ENCODE results near the gene PEPD. TPM values are rescaled to one million over a fixed set of nuclear protein-coding genes. Genes with fewer than 3 reads are reported as not detected.

The PEPD gene
- total RNA-seq, 1 experiment from 2014 or later: 116 TPM

DNA sequence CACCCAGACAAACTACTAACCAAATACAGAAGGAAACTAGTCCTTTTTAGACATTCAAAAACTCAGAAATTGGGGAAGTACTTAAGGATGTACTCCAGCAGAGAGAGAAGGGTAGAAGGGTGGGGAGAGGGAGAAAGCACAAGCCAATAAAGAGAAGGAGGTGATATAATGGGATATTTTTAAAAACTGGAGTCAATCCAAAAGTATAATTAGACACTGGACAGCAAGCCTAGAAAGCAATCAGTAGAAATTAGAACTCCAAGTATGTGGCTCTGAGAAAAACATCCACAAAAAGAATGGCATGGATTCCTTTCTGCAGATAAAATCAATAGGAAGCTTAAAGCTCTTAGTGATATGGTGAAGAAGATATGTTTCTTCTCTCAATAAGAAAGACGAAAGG is 55.8 kb downstream of the PEPD start:
- H3K27ac Mint-ChIP-seq (ENCODE audit: unreplicated experiment): no peak overlapping the region
- H3K4me3 ChIP-seq (ENCODE audit: low read depth, low read length): no peak overlapping the region
- no peaks in the 10 kb centered on the region for H3K4me1 ChIP-seq
- H3K36me3 ChIP-seq (ENCODE audit: control insufficient read depth, insufficient read depth, low read length): peaks cover 2% of the 10 kb centered on the region
- H3K27me3 Mint-ChIP-seq (ENCODE audit: insufficient read depth, unreplicated experiment): no peaks in the 10 kb centered on the region
- no peaks in the 10 kb centered on the region for H3K9me3 Mint-ChIP-seq (ENCODE audit: unreplicated experiment)
- intact Hi-C loops (cut with micrococcal nuclease; ENCODE audit: unreplicated experiment): no loop called here
- H3K36me3 Mint-ChIP-seq (ENCODE audit: insufficient read depth, unreplicated experiment): peaks cover 4% of the 10 kb centered on the region
- H3K4me3 Mint-ChIP-seq (ENCODE audit: unreplicated experiment): no peak overlapping the region
- H3K27me3 ChIP-seq (replicated peaks; ENCODE audit: control insufficient read depth, insufficient read depth, low read length): no peaks in the 10 kb centered on the region
- H3K9me3 ChIP-seq: no peaks in the 10 kb centered on the region
- TF ChIP-seq, protein P1, sequence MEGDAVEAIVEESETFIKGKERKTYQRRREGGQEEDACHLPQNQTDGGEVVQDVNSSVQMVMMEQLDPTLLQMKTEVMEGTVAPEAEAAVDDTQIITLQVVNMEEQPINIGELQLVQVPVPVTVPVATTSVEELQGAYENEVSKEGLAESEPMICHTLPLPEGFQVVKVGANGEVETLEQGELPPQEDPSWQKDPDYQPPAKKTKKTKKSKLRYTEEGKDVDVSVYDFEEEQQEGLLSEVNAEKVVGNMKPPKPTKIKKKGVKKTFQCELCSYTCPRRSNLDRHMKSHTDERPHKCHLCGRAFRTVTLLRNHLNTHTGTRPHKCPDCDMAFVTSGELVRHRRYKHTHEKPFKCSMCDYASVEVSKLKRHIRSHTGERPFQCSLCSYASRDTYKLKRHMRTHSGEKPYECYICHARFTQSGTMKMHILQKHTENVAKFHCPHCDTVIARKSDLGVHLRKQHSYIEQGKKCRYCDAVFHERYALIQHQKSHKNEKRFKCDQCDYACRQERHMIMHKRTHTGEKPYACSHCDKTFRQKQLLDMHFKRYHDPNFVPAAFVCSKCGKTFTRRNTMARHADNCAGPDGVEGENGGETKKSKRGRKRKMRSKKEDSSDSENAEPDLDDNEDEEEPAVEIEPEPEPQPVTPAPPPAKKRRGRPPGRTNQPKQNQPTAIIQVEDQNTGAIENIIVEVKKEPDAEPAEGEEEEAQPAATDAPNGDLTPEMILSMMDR (IDR thresholded peaks at IDR 0.05; ENCODE audit: insufficient read depth in 1 of 2, low read depth in 1 of 2, low read length in 1 of 2, severe bottlenecking in 1 of 2, unreplicated experiment in 1 of 2): no peak
- ChIA-PET CTCF (no interaction called here), POLR2A (no interaction called here)
- no TSS peak for BruUV-seq (replicated peaks)
- no peaks in the 10 kb centered on the region for H3K4me1 Mint-ChIP-seq (ENCODE audit: low read depth, unreplicated experiment)
- DNase-seq: no peak

DNA sequence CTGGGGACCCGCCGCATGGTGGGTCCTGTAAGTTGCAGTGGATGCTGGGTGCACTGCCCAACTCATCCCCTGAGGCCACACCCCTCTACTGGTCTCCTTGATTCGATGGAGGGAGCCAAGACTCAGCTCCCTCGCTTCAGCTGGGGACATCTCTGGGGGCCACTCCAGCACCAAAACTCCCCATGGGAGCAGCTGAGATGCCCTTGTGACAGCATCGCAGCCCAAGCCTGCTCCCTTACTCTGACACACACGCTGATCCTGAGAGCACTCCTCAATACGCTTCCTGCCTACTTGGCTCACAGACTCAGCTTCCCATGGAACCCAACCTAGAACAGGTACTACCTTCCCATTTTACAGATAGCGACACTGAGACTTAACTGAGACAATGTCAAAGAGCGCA is 56.2 kb downstream of the PEPD start:
- H3K4me1 Mint-ChIP-seq (ENCODE audit: low read depth, unreplicated experiment): no peaks in the 10 kb centered on the region
- no peaks in the 10 kb centered on the region for H3K4me1 ChIP-seq
- ChIA-PET CTCF (no interaction called here), POLR2A (interaction anchor here (0.6 kb wide), 1 partner anchor 56 kb away, joined by 3 read pairs; the partner anchor contains the start of gene PEPD)
- TF ChIP-seq, protein P1 (IDR thresholded peaks at IDR 0.05; ENCODE audit: insufficient read depth in 1 of 2, low read depth in 1 of 2, low read length in 1 of 2, severe bottlenecking in 1 of 2, unreplicated experiment in 1 of 2): no peak
- H3K36me3 ChIP-seq (ENCODE audit: control insufficient read depth, insufficient read depth, low read length): peaks cover 2% of the 10 kb centered on the region
- H3K4me3 Mint-ChIP-seq (ENCODE audit: unreplicated experiment): no peak overlapping the region
- H3K27ac Mint-ChIP-seq (ENCODE audit: unreplicated experiment): no peak overlapping the region
- no TSS peak for BruUV-seq (replicated peaks)
- peak in 1 of 2 experiments; percentile 25 for DNase-seq
- H3K9me3 ChIP-seq: no peaks in the 10 kb centered on the region
- no peak overlapping the region for H3K4me3 ChIP-seq (ENCODE audit: low read depth, low read length)
- peaks cover 2% of the 10 kb centered on the region for H3K36me3 Mint-ChIP-seq (ENCODE audit: insufficient read depth, unreplicated experiment)
- no peaks in the 10 kb centered on the region for H3K27me3 Mint-ChIP-seq (ENCODE audit: insufficient read depth, unreplicated experiment)
- no peaks in the 10 kb centered on the region for H3K27me3 ChIP-seq (replicated peaks; ENCODE audit: control insufficient read depth, insufficient read depth, low read length)
- intact Hi-C loops (cut with micrococcal nuclease; ENCODE audit: unreplicated experiment): no loop called here
- no peaks in the 10 kb centered on the region for H3K9me3 Mint-ChIP-seq (ENCODE audit: unreplicated experiment)

DNA sequence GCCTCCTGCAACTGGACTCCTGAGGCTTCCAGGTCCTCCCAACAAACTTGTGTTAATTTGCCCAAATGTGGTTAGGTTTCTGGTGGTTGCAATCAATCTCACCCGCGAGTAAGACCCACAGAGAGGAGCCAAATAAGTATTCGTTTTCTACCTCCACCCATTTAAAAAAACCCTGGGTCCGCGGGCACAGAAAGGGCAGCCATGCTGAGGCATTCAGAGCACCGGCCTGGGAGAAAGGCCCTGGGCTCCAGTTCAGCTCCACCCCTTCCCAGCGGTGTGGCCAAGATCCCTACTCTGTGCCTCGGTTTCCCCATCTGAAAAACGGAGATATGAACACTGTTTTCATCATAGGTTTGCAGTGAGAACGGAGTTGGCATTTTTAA is 56.9 kb downstream of the PEPD start:
- no TSS peak for BruUV-seq (replicated peaks)
- Mint-ChIP-seq H3K27ac (ENCODE audit: unreplicated experiment) (no peak overlapping the region), H3K27me3 (ENCODE audit: insufficient read depth, unreplicated experiment) (no peaks in the 10 kb centered on the region), H3K9me3 (ENCODE audit: unreplicated experiment) (no peaks in the 10 kb centered on the region), H3K4me3 (ENCODE audit: unreplicated experiment) (no peak overlapping the region), H3K4me1 (ENCODE audit: low read depth, unreplicated experiment) (no peaks in the 10 kb centered on the region), H3K36me3 (ENCODE audit: insufficient read depth, unreplicated experiment) (peaks cover 7% of the 10 kb centered on the region)
- ChIA-PET POLR2A (interaction anchor here (0.6 kb wide), 1 partner anchor 57 kb away, joined by 3 read pairs; the partner anchor contains the start of gene PEPD), CTCF (no interaction called here)
- intact Hi-C loops (cut with micrococcal nuclease; ENCODE audit: unreplicated experiment): no loop called here
- Histone ChIP-seq H3K36me3 (ENCODE audit: control insufficient read depth, insufficient read depth, low read length) (peaks cover 2% of the 10 kb centered on the region), H3K4me1 (no peaks in the 10 kb centered on the region), H3K9me3 (no peaks in the 10 kb centered on the region), H3K27me3 (replicated peaks; ENCODE audit: control insufficient read depth, insufficient read depth, low read length) (no peaks in the 10 kb centered on the region), H3K4me3 (ENCODE audit: low read depth, low read length) (no peak overlapping the region)
- TF ChIP-seq, protein P1 (IDR thresholded peaks at IDR 0.05; ENCODE audit: insufficient read depth in 1 of 2, low read depth in 1 of 2, low read length in 1 of 2, severe bottlenecking in 1 of 2, unreplicated experiment in 1 of 2): no peak
- no peak for DNase-seq
